IMR-90 (cell line): ENCODE data around the gene COL5A1. TPM values are rescaled to one million over a fixed set of nuclear protein-coding genes. Genes with fewer than 3 reads are reported as not detected.

Experiments used
- ATAC-seq: fragments of 200-7000 bp; cut with Tn5 transposase; 2 replicates; pipeline ENCODE4 v1.9.1; 2020; ENCODE audit warnings: low read depth, mild to moderate bottlenecking, moderate library complexity
- BruUV-seq: library from RNA; stranded (reverse); fragments of 400-500 nt; replicated peaks from 2 replicates; lab custom pipeline; 2021; lab: Mats Ljungman, UMichigan
- CTCF ChIA-PET: fragments of 300-600 bp; formaldehyde crosslinking; extraction: SDS; loops from one replicate; lab custom pipeline; 2021; ENCODE audit warnings: antibody characterized with exemption; lab: Yijun Ruan, JAX
- POLR2A ChIA-PET: fragments of 300-600 bp; sonication (Branson Sonifier 250); formaldehyde crosslinking; loops from one replicate; lab custom pipeline; 2022; ENCODE audit warnings: antibody characterized with exemption; ENCODE audit not compliant: unreplicated experiment; lab: Charles Lee
- DNase-seq: peaks from one replicate; pipeline ENCODE4 v3.0.0; 2013
- H2AFZ ChIP-seq: replicated peaks from 2 replicates; pipeline ENCODE3; 2013; ENCODE audit warnings: low read length, mild to moderate bottlenecking; ENCODE audit not compliant: poor library complexity
- H2AK5ac ChIP-seq: 2 replicates; pipeline ENCODE4 v1.6.1; 2013; ENCODE audit warnings: low read depth, low read length, inconsistent platforms
- H2AK9ac ChIP-seq: replicated peaks from 2 replicates; pipeline ENCODE3; 2013; ENCODE audit warnings: mild to moderate bottlenecking, low read depth, low read length, moderate library complexity; ENCODE audit not compliant: poor library complexity
- H2BK120ac ChIP-seq: 2 replicates; pipeline ENCODE4 v1.6.1; 2013; ENCODE audit warnings: low read depth, low read length, inconsistent platforms
- H2BK15ac ChIP-seq: 3 replicates; pipeline ENCODE4 v1.6.1; 2013; ENCODE audit warnings: low read depth, low read length, inconsistent platforms
- H2BK20ac ChIP-seq: 2 replicates; pipeline ENCODE4 v1.6.1; 2013; ENCODE audit warnings: low read depth, mild to moderate bottlenecking, inconsistent platforms, low read length, moderate library complexity
- H2BK5ac ChIP-seq: 2 replicates; pipeline ENCODE4 v1.6.1; 2013; ENCODE audit warnings: mild to moderate bottlenecking, low read depth, low read length, inconsistent platforms; ENCODE audit not compliant: poor library complexity, severe bottlenecking
- H3K14ac ChIP-seq: replicated peaks from 2 replicates; pipeline ENCODE4 v1.6.1; 2013; ENCODE audit warnings: low read depth, low read length, inconsistent platforms
- H3K18ac ChIP-seq: 2 replicates; pipeline ENCODE4 v1.6.1; 2013; ENCODE audit warnings: low read depth, low read length, control low read depth
- H3K23ac ChIP-seq: 2 replicates; pipeline ENCODE4 v1.6.1; 2013; ENCODE audit warnings: low read depth, low read length, inconsistent platforms
- H3K27ac ChIP-seq: 2 replicates; pipeline ENCODE4 v1.5.1; 2013; ENCODE audit warnings: mild to moderate bottlenecking, control low read depth, low read length; ENCODE audit not compliant: insufficient read depth
- H3K27me3 ChIP-seq: 2 replicates; pipeline ENCODE4 v1.6.1; 2013; ENCODE audit warnings: low read length; ENCODE audit not compliant: control insufficient read depth, insufficient read depth
- H3K36me3 ChIP-seq: 2 replicates; pipeline ENCODE4 v1.6.1; 2013; ENCODE audit warnings: low read length, mixed read lengths; ENCODE audit not compliant: control insufficient read depth, insufficient read depth
- H3K4ac ChIP-seq: 2 replicates; pipeline ENCODE4 v1.6.1; 2013; ENCODE audit warnings: low read depth, low read length, inconsistent platforms
- H3K4me1 ChIP-seq: 2 replicates; pipeline ENCODE4 v1.6.1; 2013; ENCODE audit warnings: low read length, mixed read lengths; ENCODE audit not compliant: control insufficient read depth, insufficient read depth
- H3K4me2 ChIP-seq: 2 replicates; pipeline ENCODE4 v1.6.1; 2013; ENCODE audit warnings: low read depth, mild to moderate bottlenecking, control low read depth, low read length, moderate library complexity
- H3K4me3 ChIP-seq: 2 replicates; pipeline ENCODE4 v1.5.1; 2013; ENCODE audit warnings: low read depth, mild to moderate bottlenecking, control low read depth, low read length, moderate library complexity; ENCODE audit not compliant: insufficient read depth
- H3K56ac ChIP-seq: 2 replicates; pipeline ENCODE4 v1.6.1; 2013; ENCODE audit warnings: low read length, inconsistent platforms; ENCODE audit not compliant: insufficient read depth; ENCODE audit errors: extremely low read depth
- H3K79me1 ChIP-seq, 2 experiments: 2 replicates each; pipeline ENCODE4 v1.6.1; 2013; ENCODE audit warnings: low read length in 2 of 2, inconsistent platforms in 1 of 2, low read depth in 1 of 2
- H3K9ac ChIP-seq: 2 replicates; pipeline ENCODE4 v1.6.1; 2013; ENCODE audit warnings: low read depth, low read length, control low read depth
- H3K9me1 ChIP-seq: 2 replicates; pipeline ENCODE4 v1.6.1; 2013; ENCODE audit warnings: low read length, inconsistent platforms; ENCODE audit not compliant: insufficient read depth
- H3K9me3 ChIP-seq: 2 replicates; pipeline ENCODE4 v1.6.1; 2013; ENCODE audit warnings: low read length; ENCODE audit not compliant: control insufficient read depth, insufficient read depth
- H4K20me1 ChIP-seq: 2 replicates; pipeline ENCODE4 v1.6.1; 2013; ENCODE audit warnings: low read length, inconsistent platforms; ENCODE audit not compliant: insufficient read depth
- H4K5ac ChIP-seq: 2 replicates; pipeline ENCODE4 v1.6.1; 2013; ENCODE audit warnings: mild to moderate bottlenecking, low read depth, low read length, control low read depth
- H4K8ac ChIP-seq, 2 experiments: 2 replicates each; pipeline ENCODE4 v1.6.1; 2013; ENCODE audit warnings: low read depth in 2 of 2, low read length in 2 of 2, control low read depth in 1 of 2, inconsistent platforms in 1 of 2
- H4K91ac ChIP-seq: 2 replicates; pipeline ENCODE4 v1.6.1; 2013; ENCODE audit warnings: low read depth, low read length, inconsistent platforms; ENCODE audit not compliant: insufficient read depth
- BHLHE40 ChIP-seq: fragments of 150-350 bp; IDR thresholded peaks from 2 replicates; pipeline ENCODE4 v1.6.1; 2016; ENCODE audit warnings: mild to moderate bottlenecking, low read depth, low read length
- CTCF ChIP-seq: conservative IDR thresholded peaks from 2 replicates; pipeline ENCODE4 v1.5.1; 2012; ENCODE audit warnings: mild to moderate bottlenecking, low read depth, low read length, improper control_type of control experiment
- ELK1 ChIP-seq: fragments of 150-350 bp; IDR thresholded peaks from 2 replicates; pipeline ENCODE4 v1.6.1; 2016; ENCODE audit warnings: low read depth, mild to moderate bottlenecking, low read length, moderate library complexity, borderline replicate concordance
- FOS ChIP-seq: fragments of 150-350 bp; IDR thresholded peaks from 2 replicates; pipeline ENCODE4 v1.6.1; 2016; ENCODE audit warnings: low read depth, low read length
- MXI1 ChIP-seq: IDR thresholded peaks from 2 replicates; pipeline ENCODE4 v1.6.1; 2012; ENCODE audit warnings: low read depth, mild to moderate bottlenecking, low read length, moderate library complexity, borderline replicate concordance
- RAD21 ChIP-seq: IDR thresholded peaks from 2 replicates; pipeline ENCODE4 v1.6.1; 2012; ENCODE audit warnings: low read length, improper control_type of control experiment
- SMC3 ChIP-seq: fragments of 150-350 bp; IDR thresholded peaks from 2 replicates; pipeline ENCODE4 v1.6.1; 2016; ENCODE audit warnings: low read depth, mild to moderate bottlenecking, antibody characterized with exemption, low read length, moderate library complexity
- WGBS, 2 experiments: methylation state at CpG; one replicate each; pipeline versions ENCODE4 v1.1.5 to v1.1.7; 2013; ENCODE audit warnings: missing lambda C conversion rate in 2 of 2; ENCODE audit not compliant: insufficient read length in 1 of 2; ENCODE audit errors: extremely low coverage in 2 of 2; 5-methylcytosine and 5-hydroxymethylcytosine counted together
- dilution Hi-C: fragments of 300-500 bp; cut with HindIII; formaldehyde crosslinking; loops from one replicate; pipeline ENCODE4 v1.14.3; 2018; ENCODE audit warnings: low sequenced_read_pairs; ENCODE audit not compliant: unreplicated experiment
- in situ Hi-C: fragments of 300-500 bp; cut with MboI; formaldehyde crosslinking; loops from 3 replicates; pipeline ENCODE4 v1.14.3; 2019; ENCODE audit warnings: low sequenced_read_pairs, inconsistent platforms, mixed read lengths
- intact Hi-C: fragments of 100-400 bp; cut with micrococcal nuclease; formaldehyde crosslinking; loops from 2 replicates; pipeline ENCODE4 v1.10.0; 2022
- polyA plus RNA-seq, 3 experiments: library from polyadenylated mRNA; depleted of rRNA; stranded (reverse); fragments of >200 nt; gene quantifications; 2 replicates each; pipeline ENCODE4 v1.2.3, GENCODE V29; 2012; ENCODE audit warnings: low replicate concordance in 1 of 3
- total RNA-seq: library from RNA; depleted of rRNA; stranded (reverse); fragments of >200 nt; gene quantifications from 2 replicates; pipeline ENCODE4 v1.2.3, GENCODE V29; 2012

Gene COL5A1
- total and polyA plus RNA-seq, 2 of the 4 experiments (the other 2 are of a cell fraction) = 19.2 to 173 TPM

- Histone ChIP-seq H2BK20ac (no peak overlapping the region), H3K14ac (no peak overlapping the region), H3K4ac (no peak overlapping the region), H3K18ac (no peak overlapping the region), H3K4me1 (peaks cover 26% of the 10 kb centered on the region), H2BK5ac (no peak overlapping the region), H3K23ac (no peak overlapping the region), H3K79me1 (peaks cover 4 to 88% of the 10 kb centered on the region in 2 experiments; a peak in 2 of 4 replicates), H2AK5ac (no peak overlapping the region), H4K8ac (no peak overlapping the region), H3K9me1 (peaks cover 32% of the 10 kb centered on the region), H3K4me3 (no peak overlapping the region), H4K5ac (no peak overlapping the region), H2AK9ac (no peak overlapping the region), H3K36me3 (peaks cover 61% of the 10 kb centered on the region), H3K9me3 (no peaks in the 10 kb centered on the region), H3K27ac (no peak overlapping the region), H3K4me2 (no peak overlapping the region), H4K91ac (no peak overlapping the region), H3K56ac (no peak overlapping the region), H2BK15ac (no peak overlapping the region), H2BK120ac (no peak overlapping the region), H3K9ac (no peak overlapping the region), H3K27me3 (no peaks in the 10 kb centered on the region), H2AFZ (no peak overlapping the region), H4K20me1 (peaks cover 95% of the 10 kb centered on the region)
- DNase-seq = no peak
- POLR2A ChIA-PET = no interaction called here
- TF ChIP-seq SMC3 (no peak), MXI1 (no peak), CTCF (no peak), RAD21 (no peak), FOS (no peak), BHLHE40 (no peak), ELK1 (no peak)
- in situ Hi-C loops = no loop called here
- dilution Hi-C loops = no loop called here
- no TSS peak for BruUV-seq
- WGBS, 2 experiments = 58% methylated on average over 5 of the region's 12 CpGs; no CpG with 5 or more reads in 1 of the 2 experiments
- ATAC-seq = no peak
- CTCF ChIA-PET = no interaction called here
- intact Hi-C loops = no loop called here
Observed at GRCh38 chr9:134710901-134711300, 69.3 kb downstream of the COL5A1 start.
